ENCODE data around the gene ANKLE1. TPM values are rescaled to one million over a fixed set of nuclear protein-coding genes. Genes with fewer than 3 reads are reported as not detected.

Gene ANKLE1
- total and polyA plus RNA-seq, 2 experiments from 2014 or later = 9.1 to 20.2 TPM

DNA sequence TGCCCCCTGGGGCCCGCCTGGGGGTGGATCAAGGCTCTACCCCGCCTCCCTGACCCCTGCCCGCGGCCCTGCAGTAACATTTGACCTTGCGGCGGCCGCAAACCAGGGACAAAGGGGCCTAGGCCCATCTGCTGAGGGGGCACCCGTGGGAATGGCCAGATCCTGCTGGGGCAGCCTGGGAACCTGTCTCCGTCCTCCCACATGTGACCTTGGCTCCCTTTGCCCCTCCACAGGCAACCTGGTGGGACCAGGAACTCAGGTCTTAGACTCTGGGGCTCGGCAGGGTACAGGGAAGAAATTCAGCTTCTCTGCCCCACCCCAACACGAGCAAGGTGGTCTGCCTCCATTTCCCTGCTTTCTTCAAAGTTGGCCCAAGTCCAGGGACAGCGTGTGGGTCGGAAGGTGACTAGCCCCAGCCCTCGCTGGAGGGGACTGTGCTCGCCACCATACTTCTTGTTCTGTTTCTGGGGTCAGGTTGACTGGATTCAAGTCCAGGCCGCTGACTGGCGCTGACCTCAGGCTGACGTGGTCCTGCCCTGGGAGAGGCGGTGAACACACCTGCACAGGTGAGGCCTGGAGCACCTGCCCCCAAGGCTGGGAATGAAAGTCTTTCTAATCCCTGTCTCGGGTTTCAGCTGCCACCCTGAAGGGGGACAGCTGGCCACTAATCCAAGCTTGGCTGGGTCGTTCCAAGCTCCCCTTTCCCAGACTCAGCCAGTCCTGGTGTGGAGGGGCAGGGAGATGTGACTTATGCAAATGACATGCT is 33.5 kb upstream of the ANKLE1 start:
- H3K4me1 Mint-ChIP-seq = peaks cover 26% of the 10 kb centered on the region
- peak; percentile 59; the same call in 1 of the 2 replicates for TF ChIP-seq CREB1 (CRISPR knock-in tag; IDR thresholded peaks at IDR 0.05; ENCODE audit: low read depth)
- no peak for TF ChIP-seq EZH2 (IDR thresholded peaks at IDR 0.05; ENCODE audit: low read depth, unreplicated experiment)
- TF ChIP-seq POLR2AphosphoS5 (IDR thresholded peaks at IDR 0.05; ENCODE audit: low read depth) = peak; percentile 22; the same call in 1 of the 2 replicates
- H3K4me1 ChIP-seq (ENCODE audit: insufficient read depth) = peaks cover 32% of the 10 kb centered on the region
- H3F3A ChIP-seq (replicated peaks; ENCODE audit: low read depth) = peaks cover 29% of the 10 kb centered on the region
- H3K27ac ChIP-seq (ENCODE audit: low read depth) = peak overlapping the region; percentile 99
- H3K27ac Mint-ChIP-seq = peak overlapping the region; percentile 97
- peak overlapping the region; percentile 56 for H3K4me3 Mint-ChIP-seq
- ATAC-seq = peak; percentile 39
- no peaks in the 10 kb centered on the region for H3K27me3 ChIP-seq (ENCODE audit: insufficient read depth)
- peaks cover 8% of the 10 kb centered on the region; the same call in 1 of the 2 replicates for H4K20me1 ChIP-seq (replicated peaks; ENCODE audit: insufficient read depth)
- H3K79me2 ChIP-seq (replicated peaks; ENCODE audit: insufficient read depth) = peaks cover 20% of the 10 kb centered on the region
- no peaks in the 10 kb centered on the region for H3K9me2 ChIP-seq (ENCODE audit: insufficient read depth)
- no peak overlapping the region for H2AFZ ChIP-seq
- peaks cover 27% of the 10 kb centered on the region for H3K27me3 Mint-ChIP-seq (ENCODE audit: insufficient read depth, low read depth, poor library complexity)
- H3K4me2 ChIP-seq = peak overlapping the region; percentile 78
- H3K36me3 ChIP-seq (ENCODE audit: insufficient read depth) = no peaks in the 10 kb centered on the region
- DNase-seq (ENCODE audit: low spot score) = peak; percentile 91
- peaks cover 5% of the 10 kb centered on the region for H3K36me3 Mint-ChIP-seq (ENCODE audit: low read depth)
- no peaks in the 10 kb centered on the region for H3K9me3 Mint-ChIP-seq
- H3K4me3 ChIP-seq = peak overlapping the region; percentile 75; the same call in 1 of the 2 replicates

GRCh38 chr19:17249887-17250548 is 31.7 kb upstream of the ANKLE1 start:
- Histone ChIP-seq H3K4me1 (ENCODE audit: insufficient read depth) (peaks cover 26% of the 10 kb centered on the region), H3K27me3 (ENCODE audit: insufficient read depth) (no peaks in the 10 kb centered on the region), H3K9me2 (ENCODE audit: insufficient read depth) (no peaks in the 10 kb centered on the region), H3K79me2 (replicated peaks; ENCODE audit: insufficient read depth) (peaks cover 1% of the 10 kb centered on the region), H3K27ac (ENCODE audit: low read depth) (no peak overlapping the region), H4K20me1 (replicated peaks; ENCODE audit: insufficient read depth) (no peaks in the 10 kb centered on the region), H3K4me3 (no peak overlapping the region), H3K36me3 (ENCODE audit: insufficient read depth) (no peaks in the 10 kb centered on the region), H3F3A (replicated peaks; ENCODE audit: low read depth) (peaks cover 22% of the 10 kb centered on the region), H2AFZ (no peak overlapping the region), H3K4me2 (no peak overlapping the region)
- peaks cover 8% of the 10 kb centered on the region for H3K36me3 Mint-ChIP-seq (ENCODE audit: low read depth)
- H3K9me3 Mint-ChIP-seq = no peaks in the 10 kb centered on the region
- DNase-seq (ENCODE audit: low spot score) (no peak), ATAC-seq (no peak)
- peaks cover 22% of the 10 kb centered on the region for H3K4me1 Mint-ChIP-seq
- no peak overlapping the region for H3K4me3 Mint-ChIP-seq
- peaks cover 22% of the 10 kb centered on the region for H3K27me3 Mint-ChIP-seq (ENCODE audit: insufficient read depth, low read depth, poor library complexity)
- no peak overlapping the region for H3K27ac Mint-ChIP-seq
- TF ChIP-seq, protein P1, sequence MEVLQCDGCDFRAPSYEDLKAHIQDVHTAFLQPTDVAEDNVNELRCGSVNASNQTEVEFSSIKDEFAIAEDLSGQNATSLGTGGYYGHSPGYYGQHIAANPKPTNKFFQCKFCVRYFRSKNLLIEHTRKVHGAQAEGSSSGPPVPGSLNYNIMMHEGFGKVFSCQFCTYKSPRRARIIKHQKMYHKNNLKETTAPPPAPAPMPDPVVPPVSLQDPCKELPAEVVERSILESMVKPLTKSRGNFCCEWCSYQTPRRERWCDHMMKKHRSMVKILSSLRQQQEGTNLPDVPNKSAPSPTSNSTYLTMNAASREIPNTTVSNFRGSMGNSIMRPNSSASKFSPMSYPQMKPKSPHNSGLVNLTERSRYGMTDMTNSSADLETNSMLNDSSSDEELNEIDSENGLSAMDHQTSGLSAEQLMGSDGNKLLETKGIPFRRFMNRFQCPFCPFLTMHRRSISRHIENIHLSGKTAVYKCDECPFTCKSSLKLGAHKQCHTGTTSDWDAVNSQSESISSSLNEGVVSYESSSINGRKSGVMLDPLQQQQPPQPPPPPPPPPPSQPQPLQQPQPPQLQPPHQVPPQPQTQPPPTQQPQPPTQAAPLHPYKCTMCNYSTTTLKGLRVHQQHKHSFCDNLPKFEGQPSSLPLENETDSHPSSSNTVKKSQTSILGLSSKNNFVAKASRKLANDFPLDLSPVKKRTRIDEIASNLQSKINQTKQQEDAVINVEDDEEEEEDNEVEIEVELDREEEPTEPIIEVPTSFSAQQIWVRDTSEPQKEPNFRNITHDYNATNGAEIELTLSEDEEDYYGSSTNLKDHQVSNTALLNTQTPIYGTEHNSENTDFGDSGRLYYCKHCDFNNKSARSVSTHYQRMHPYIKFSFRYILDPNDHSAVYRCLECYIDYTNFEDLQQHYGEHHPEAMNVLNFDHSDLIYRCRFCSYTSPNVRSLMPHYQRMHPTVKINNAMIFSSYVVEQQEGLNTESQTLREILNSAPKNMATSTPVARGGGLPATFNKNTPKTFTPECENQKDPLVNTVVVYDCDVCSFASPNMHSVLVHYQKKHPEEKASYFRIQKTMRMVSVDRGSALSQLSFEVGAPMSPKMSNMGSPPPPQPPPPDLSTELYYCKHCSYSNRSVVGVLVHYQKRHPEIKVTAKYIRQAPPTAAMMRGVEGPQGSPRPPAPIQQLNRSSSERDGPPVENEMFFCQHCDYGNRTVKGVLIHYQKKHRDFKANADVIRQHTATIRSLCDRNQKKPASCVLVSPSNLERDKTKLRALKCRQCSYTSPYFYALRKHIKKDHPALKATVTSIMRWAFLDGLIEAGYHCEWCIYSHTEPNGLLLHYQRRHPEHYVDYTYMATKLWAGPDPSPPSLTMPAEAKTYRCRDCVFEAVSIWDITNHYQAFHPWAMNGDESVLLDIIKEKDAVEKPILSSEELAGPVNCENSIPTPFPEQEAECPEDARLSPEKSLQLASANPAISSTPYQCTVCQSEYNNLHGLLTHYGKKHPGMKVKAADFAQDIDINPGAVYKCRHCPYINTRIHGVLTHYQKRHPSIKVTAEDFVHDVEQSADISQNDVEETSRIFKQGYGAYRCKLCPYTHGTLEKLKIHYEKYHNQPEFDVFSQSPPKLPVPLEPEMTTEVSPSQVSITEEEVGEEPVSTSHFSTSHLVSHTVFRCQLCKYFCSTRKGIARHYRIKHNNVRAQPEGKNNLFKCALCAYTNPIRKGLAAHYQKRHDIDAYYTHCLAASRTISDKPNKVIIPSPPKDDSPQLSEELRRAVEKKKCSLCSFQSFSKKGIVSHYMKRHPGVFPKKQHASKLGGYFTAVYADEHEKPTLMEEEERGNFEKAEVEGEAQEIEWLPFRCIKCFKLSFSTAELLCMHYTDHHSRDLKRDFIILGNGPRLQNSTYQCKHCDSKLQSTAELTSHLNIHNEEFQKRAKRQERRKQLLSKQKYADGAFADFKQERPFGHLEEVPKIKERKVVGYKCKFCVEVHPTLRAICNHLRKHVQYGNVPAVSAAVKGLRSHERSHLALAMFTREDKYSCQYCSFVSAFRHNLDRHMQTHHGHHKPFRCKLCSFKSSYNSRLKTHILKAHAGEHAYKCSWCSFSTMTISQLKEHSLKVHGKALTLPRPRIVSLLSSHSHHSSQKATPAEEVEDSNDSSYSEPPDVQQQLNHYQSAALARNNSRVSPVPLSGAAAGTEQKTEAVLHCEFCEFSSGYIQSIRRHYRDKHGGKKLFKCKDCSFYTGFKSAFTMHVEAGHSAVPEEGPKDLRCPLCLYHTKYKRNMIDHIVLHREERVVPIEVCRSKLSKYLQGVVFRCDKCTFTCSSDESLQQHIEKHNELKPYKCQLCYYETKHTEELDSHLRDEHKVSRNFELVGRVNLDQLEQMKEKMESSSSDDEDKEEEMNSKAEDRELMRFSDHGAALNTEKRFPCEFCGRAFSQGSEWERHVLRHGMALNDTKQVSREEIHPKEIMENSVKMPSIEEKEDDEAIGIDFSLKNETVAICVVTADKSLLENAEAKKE (CRISPR knock-in tag; IDR thresholded peaks at IDR 0.05) = no peak
- TF ChIP-seq REST (IDR thresholded peaks at IDR 0.05; ENCODE audit: unreplicated experiment) (no peak), CREB1 (CRISPR knock-in tag; IDR thresholded peaks at IDR 0.05; ENCODE audit: low read depth) (no peak), EZH2phosphoT487 (IDR thresholded peaks at IDR 0.05; ENCODE audit: unreplicated experiment) (no peak), POLR2AphosphoS5 (IDR thresholded peaks at IDR 0.05; ENCODE audit: low read depth) (no peak), NANOG (IDR thresholded peaks at IDR 0.05; ENCODE audit: borderline replicate concordance) (no peak), JUNB (IDR thresholded peaks at IDR 0.05; ENCODE audit: unreplicated experiment) (no peak)
- TF ChIP-seq, protein P2, sequence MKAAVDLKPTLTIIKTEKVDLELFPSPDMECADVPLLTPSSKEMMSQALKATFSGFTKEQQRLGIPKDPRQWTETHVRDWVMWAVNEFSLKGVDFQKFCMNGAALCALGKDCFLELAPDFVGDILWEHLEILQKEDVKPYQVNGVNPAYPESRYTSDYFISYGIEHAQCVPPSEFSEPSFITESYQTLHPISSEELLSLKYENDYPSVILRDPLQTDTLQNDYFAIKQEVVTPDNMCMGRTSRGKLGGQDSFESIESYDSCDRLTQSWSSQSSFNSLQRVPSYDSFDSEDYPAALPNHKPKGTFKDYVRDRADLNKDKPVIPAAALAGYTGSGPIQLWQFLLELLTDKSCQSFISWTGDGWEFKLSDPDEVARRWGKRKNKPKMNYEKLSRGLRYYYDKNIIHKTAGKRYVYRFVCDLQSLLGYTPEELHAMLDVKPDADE (IDR thresholded peaks at IDR 0.05) = no peak

All from GM23338 (cell line).